Caco-2 (cell line): ENCODE data around the gene PFKFB1. TPM values are rescaled to one million over a fixed set of nuclear protein-coding genes. Genes with fewer than 3 reads are reported as not detected.
"Not testable (repeated sequence)": the region's sequence is repeated elsewhere in the genome, so short reads cannot be mapped to it uniquely, and the experiment has no call there.

Source experiments
- BruUV-seq: library from RNA; stranded (reverse); fragments of 400-500 nt; replicated peaks from 2 replicates; lab custom pipeline; 2021; lab: Mats Ljungman, UMichigan
- CTCF ChIA-PET: fragments of 300-600 bp; sonication (Branson Sonifier 250); formaldehyde crosslinking; loops from one replicate; lab custom pipeline; 2022; ENCODE audit warnings: antibody characterized with exemption; lab: Charles Lee
- POLR2A ChIA-PET: fragments of 300-600 bp; sonication (Branson Sonifier 250); formaldehyde crosslinking; loops from one replicate; lab custom pipeline; 2022; ENCODE audit warnings: antibody characterized with exemption; lab: Charles Lee
- DNase-seq, 2 experiments: peaks; one replicate each; pipeline versions ENCODE4 v3.0.0 to v3.0.0-alpha.2; 2020 to 2022
- H3K27me3 ChIP-seq: replicated peaks from 2 replicates; pipeline ENCODE4 v1.6.0; 2011; ENCODE audit warnings: low read length; ENCODE audit not compliant: control insufficient read depth, insufficient read depth
- H3K36me3 ChIP-seq: 2 replicates; pipeline ENCODE4 v1.5.1; 2011; ENCODE audit warnings: low read length; ENCODE audit not compliant: control insufficient read depth, insufficient read depth
- H3K4me1 ChIP-seq: fragments of 250-450 bp; sonication (Bioruptor Pico); 2 replicates; pipeline ENCODE4 v1.5.1; 2020; ENCODE audit warnings: mild to moderate bottlenecking
- H3K4me3 ChIP-seq: 2 replicates; pipeline ENCODE4 v1.5.1; 2011; ENCODE audit warnings: low read depth, mild to moderate bottlenecking, control low read depth, low read length
- H3K9me3 ChIP-seq: fragments of 250-450 bp; sonication (Bioruptor Pico); 2 replicates; pipeline ENCODE4 v1.5.1; 2020; ENCODE audit warnings: mild to moderate bottlenecking, moderate library complexity
- H3K27ac Mint-ChIP-seq: one replicate; pipeline ENCODE4 v1.8.0; 2022; ENCODE audit warnings: mixed read lengths; ENCODE audit not compliant: unreplicated experiment
- H3K27me3 Mint-ChIP-seq: one replicate; pipeline ENCODE4 v1.8.0; 2022; ENCODE audit warnings: mixed read lengths; ENCODE audit not compliant: insufficient read depth, unreplicated experiment
- H3K36me3 Mint-ChIP-seq: one replicate; pipeline ENCODE4 v1.8.0; 2022; ENCODE audit warnings: mild to moderate bottlenecking, mixed read lengths; ENCODE audit not compliant: insufficient read depth, unreplicated experiment
- H3K4me1 Mint-ChIP-seq: one replicate; pipeline ENCODE4 v1.8.0; 2022; ENCODE audit warnings: low read depth, mixed read lengths; ENCODE audit not compliant: unreplicated experiment
- H3K4me3 Mint-ChIP-seq: one replicate; pipeline ENCODE4 v1.8.0; 2022; ENCODE audit warnings: mild to moderate bottlenecking, moderate library complexity, mixed read lengths; ENCODE audit not compliant: unreplicated experiment
- H3K9me3 Mint-ChIP-seq: one replicate; pipeline ENCODE4 v1.8.0; 2022; ENCODE audit warnings: mixed read lengths; ENCODE audit not compliant: unreplicated experiment
- intact Hi-C: fragments of 100-400 bp; cut with micrococcal nuclease; formaldehyde crosslinking; loops from one replicate; pipeline ENCODE4 v1.10.0; 2022; ENCODE audit not compliant: unreplicated experiment
- total RNA-seq: library from RNA; stranded (reverse); gene quantifications from 2 replicates; pipeline ENCODE4 v1.2.3, GENCODE V29; 2022
- TF ChIP-seq, protein P1 (sequence below), 2 experiments: fragments of 200-600 bp in 1 of 2; IDR thresholded peaks; 1 replicate in 1 of 2; 2 replicates in 1 of 2; pipeline versions ENCODE4 v1.5.1 to v1.8.0; 2011 to 2022; ENCODE audit warnings: antibody characterized with exemption in 1 of 2, control low read depth in 1 of 2, inconsistent platforms in 1 of 2, low read depth in 1 of 2, low read length in 1 of 2, mild to moderate bottlenecking in 1 of 2, moderate library complexity in 1 of 2; ENCODE audit not compliant: insufficient read depth in 1 of 2, severe bottlenecking in 1 of 2, unreplicated experiment in 1 of 2

The PFKFB1 gene
- total RNA-seq, 1 experiment from 2014 or later = not detected

DNA sequence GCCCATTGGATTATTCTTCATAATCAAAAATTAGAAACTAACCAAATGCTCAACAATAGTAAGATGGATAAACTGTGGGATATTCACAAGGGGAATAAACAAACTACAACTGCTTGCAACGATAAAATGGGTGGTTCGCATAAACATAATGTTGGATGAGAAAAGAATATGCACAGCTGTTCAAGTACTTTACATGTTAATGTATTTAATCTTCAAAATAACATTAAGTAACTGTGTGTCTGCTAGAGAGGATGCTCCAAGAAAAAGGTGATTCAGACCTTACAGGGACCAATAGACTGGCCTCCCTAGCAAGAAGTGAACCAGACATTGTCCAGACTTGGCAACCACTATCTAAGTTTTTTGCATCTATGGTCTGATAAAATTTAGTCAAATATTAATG is 2.3 kb downstream of the PFKFB1 start:
- no peaks in the 10 kb centered on the region for H3K27me3 ChIP-seq
- intact Hi-C loops = loop anchor here (10.0 kb wide), 1 partner anchor 123 kb away; no protein-coding TSS in a partner anchor
- H3K4me1 ChIP-seq = no peaks in the 10 kb centered on the region
- H3K9me3 Mint-ChIP-seq = no peaks in the 10 kb centered on the region
- H3K36me3 Mint-ChIP-seq = no peaks in the 10 kb centered on the region
- H3K9me3 ChIP-seq = no peaks in the 10 kb centered on the region
- TF ChIP-seq, protein P1, sequence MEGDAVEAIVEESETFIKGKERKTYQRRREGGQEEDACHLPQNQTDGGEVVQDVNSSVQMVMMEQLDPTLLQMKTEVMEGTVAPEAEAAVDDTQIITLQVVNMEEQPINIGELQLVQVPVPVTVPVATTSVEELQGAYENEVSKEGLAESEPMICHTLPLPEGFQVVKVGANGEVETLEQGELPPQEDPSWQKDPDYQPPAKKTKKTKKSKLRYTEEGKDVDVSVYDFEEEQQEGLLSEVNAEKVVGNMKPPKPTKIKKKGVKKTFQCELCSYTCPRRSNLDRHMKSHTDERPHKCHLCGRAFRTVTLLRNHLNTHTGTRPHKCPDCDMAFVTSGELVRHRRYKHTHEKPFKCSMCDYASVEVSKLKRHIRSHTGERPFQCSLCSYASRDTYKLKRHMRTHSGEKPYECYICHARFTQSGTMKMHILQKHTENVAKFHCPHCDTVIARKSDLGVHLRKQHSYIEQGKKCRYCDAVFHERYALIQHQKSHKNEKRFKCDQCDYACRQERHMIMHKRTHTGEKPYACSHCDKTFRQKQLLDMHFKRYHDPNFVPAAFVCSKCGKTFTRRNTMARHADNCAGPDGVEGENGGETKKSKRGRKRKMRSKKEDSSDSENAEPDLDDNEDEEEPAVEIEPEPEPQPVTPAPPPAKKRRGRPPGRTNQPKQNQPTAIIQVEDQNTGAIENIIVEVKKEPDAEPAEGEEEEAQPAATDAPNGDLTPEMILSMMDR (IDR thresholded peaks at IDR 0.05; ENCODE audit: insufficient read depth in 1 of 2, low read depth in 1 of 2, low read length in 1 of 2, severe bottlenecking in 1 of 2, unreplicated experiment in 1 of 2) = no peak
- H3K27me3 Mint-ChIP-seq = no peaks in the 10 kb centered on the region
- CTCF ChIA-PET = no interaction called here
- no peak overlapping the region for H3K27ac Mint-ChIP-seq
- no peak overlapping the region for H3K4me3 Mint-ChIP-seq
- H3K4me3 ChIP-seq = no peak overlapping the region
- no TSS peak for BruUV-seq
- POLR2A ChIA-PET = no interaction called here
- H3K36me3 ChIP-seq = no peaks in the 10 kb centered on the region
- DNase-seq = no peak
- no peaks in the 10 kb centered on the region for H3K4me1 Mint-ChIP-seq

DNA sequence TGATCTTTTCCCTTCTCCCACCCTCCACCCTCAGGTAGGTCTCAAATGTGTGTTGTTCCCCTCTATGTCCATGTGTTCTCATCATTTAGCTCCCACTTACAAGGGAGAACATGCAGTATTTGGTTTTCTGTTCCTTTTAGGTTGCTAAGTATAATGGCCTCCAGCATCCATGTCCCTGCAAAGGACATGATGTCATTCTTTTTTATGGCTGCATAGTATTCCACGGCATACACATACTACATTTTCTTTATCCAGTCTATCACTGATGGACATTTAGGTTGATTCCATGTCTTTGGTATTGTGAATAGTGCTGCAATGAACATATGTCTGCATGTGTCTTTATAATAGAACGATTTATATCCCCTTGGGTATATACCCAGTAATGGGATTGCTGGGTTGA is 10.7 kb downstream of the PFKFB1 start:
- H3K36me3 ChIP-seq, H3K4me3 ChIP-seq, CTCF ChIA-PET, H3K27me3 Mint-ChIP-seq, H3K4me3 Mint-ChIP-seq, H3K36me3 Mint-ChIP-seq, POLR2A ChIA-PET, DNase-seq, H3K9me3 Mint-ChIP-seq, H3K4me1 ChIP-seq, intact Hi-C loops, BruUV-seq, H3K4me1 Mint-ChIP-seq, H3K27ac Mint-ChIP-seq, H3K9me3 ChIP-seq, H3K27me3 ChIP-seq: not testable (repeated sequence)

DNA sequence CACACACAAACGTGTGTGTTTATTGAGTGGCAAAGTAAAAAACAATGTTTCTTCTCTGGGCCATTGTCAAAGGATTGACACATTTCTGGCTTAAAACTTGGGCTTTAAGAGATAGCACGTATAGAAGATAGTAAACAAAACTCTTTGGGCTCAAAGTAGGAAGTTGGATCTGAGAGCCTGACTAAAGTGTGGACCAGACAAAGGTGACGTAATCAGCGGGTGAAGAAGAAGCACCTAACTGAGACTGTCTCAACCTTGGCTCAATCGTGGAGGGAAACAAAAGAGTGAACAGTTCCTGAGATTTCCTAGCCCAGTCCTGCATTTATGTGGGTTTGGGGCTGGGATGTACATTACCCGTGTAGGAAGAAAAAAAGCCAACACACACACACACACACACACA is 13.7 kb downstream of the PFKFB1 start:
- no peaks in the 10 kb centered on the region for H3K27me3 Mint-ChIP-seq
- H3K4me1 ChIP-seq = no peaks in the 10 kb centered on the region
- H3K4me1 Mint-ChIP-seq = no peaks in the 10 kb centered on the region
- no peaks in the 10 kb centered on the region for H3K27me3 ChIP-seq
- intact Hi-C loops = no loop called here
- POLR2A ChIA-PET = no interaction called here
- no peaks in the 10 kb centered on the region for H3K9me3 Mint-ChIP-seq
- H3K9me3 ChIP-seq = no peaks in the 10 kb centered on the region
- BruUV-seq = no TSS peak
- TF ChIP-seq, protein P1 (IDR thresholded peaks at IDR 0.05; ENCODE audit: insufficient read depth in 1 of 2, low read depth in 1 of 2, low read length in 1 of 2, severe bottlenecking in 1 of 2, unreplicated experiment in 1 of 2) = no peak
- H3K27ac Mint-ChIP-seq = no peak overlapping the region
- CTCF ChIA-PET = no interaction called here
- no peaks in the 10 kb centered on the region for H3K36me3 ChIP-seq
- no peak for DNase-seq
- H3K4me3 ChIP-seq = no peak overlapping the region
- no peak overlapping the region for H3K4me3 Mint-ChIP-seq
- H3K36me3 Mint-ChIP-seq = no peaks in the 10 kb centered on the region

DNA sequence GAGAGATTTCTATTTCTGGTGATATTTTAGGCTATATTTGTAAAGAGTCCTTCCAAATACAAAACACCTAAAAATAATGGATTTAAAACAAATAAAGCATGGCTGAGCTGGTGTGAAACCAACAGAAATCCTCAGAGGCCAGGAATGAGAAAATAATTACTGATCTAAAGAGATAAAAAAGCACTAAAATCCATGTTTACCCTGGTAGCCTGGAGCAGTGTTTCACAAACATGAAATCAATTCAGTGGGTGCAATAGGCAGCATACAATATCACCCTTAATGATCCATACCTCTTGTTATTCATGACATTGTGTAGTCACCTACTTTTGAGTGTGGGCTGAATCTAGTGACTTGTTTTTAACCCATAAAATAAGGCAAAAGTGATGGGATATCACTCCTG is 14.6 kb downstream of the PFKFB1 start:
- ChIA-PET CTCF (no interaction called here), POLR2A (no interaction called here)
- H3K27me3 Mint-ChIP-seq = no peaks in the 10 kb centered on the region

More for the DNA sequence above, 14.6 kb downstream of the PFKFB1 start:
- no peaks in the 10 kb centered on the region for H3K27me3 ChIP-seq
- DNase-seq = no peak
- Mint-ChIP-seq H3K9me3 (no peaks in the 10 kb centered on the region), H3K27ac (no peak overlapping the region), H3K36me3 (no peaks in the 10 kb centered on the region), H3K4me3 (no peak overlapping the region), H3K4me1 (no peaks in the 10 kb centered on the region)
- H3K36me3 ChIP-seq = no peaks in the 10 kb centered on the region
- H3K9me3 ChIP-seq = no peaks in the 10 kb centered on the region
- intact Hi-C loops = no loop called here
- TF ChIP-seq, protein P1 (IDR thresholded peaks at IDR 0.05; ENCODE audit: insufficient read depth in 1 of 2, low read depth in 1 of 2, low read length in 1 of 2, severe bottlenecking in 1 of 2, unreplicated experiment in 1 of 2) = no peak
- H3K4me3 ChIP-seq = no peak overlapping the region
- BruUV-seq = no TSS peak
- H3K4me1 ChIP-seq = no peaks in the 10 kb centered on the region
